Thyroid gland (tissue), 4 donors: ENCODE data around the gene MGAT5.

ENCODE experiments used
- POLR2A ChIP-seq, 2 donors: fragments of 450-650 bp; IDR thresholded peaks; one replicate each; pipeline ENCODE4 v1.6.1; 2017; ENCODE audit warnings: antibody characterized with exemption in 2 of 2, mild to moderate bottlenecking in 2 of 2, moderate library complexity in 1 of 2
- TF ChIP-seq, protein P1 (sequence below), 6 experiments: fragments of 200-600 bp in 3 of 6; fragments of 450-650 bp in 3 of 6; sonication (generic) in 3 of 6; IDR thresholded peaks; one replicate each; pipeline ENCODE4 v1.5.1; 2016 to 2019; ENCODE audit warnings: antibody characterized with exemption in 6 of 6, mild to moderate bottlenecking in 2 of 6, inconsistent platforms in 1 of 6, moderate library complexity in 1 of 6

DNA sequence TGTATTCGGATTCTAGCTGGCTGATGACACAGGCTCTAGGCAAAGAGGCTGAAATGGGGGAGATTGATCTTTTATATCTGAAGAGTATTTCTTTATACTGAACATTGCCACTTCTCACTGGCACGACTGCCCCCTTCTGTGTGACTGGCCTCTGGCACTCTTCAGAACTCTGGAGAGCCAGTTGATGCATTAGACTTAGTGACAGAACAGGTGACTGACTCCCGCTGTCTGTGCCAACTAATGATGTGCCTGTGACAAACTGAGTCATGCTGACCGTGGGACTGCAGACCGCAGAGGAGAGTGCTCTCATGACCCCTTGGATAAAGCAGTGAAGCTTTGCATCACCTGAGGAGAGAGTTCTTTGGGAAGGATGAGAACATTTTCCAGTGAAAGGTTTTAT, 14.4 kb downstream of the MGAT5 start:
- TF ChIP-seq, protein P1, sequence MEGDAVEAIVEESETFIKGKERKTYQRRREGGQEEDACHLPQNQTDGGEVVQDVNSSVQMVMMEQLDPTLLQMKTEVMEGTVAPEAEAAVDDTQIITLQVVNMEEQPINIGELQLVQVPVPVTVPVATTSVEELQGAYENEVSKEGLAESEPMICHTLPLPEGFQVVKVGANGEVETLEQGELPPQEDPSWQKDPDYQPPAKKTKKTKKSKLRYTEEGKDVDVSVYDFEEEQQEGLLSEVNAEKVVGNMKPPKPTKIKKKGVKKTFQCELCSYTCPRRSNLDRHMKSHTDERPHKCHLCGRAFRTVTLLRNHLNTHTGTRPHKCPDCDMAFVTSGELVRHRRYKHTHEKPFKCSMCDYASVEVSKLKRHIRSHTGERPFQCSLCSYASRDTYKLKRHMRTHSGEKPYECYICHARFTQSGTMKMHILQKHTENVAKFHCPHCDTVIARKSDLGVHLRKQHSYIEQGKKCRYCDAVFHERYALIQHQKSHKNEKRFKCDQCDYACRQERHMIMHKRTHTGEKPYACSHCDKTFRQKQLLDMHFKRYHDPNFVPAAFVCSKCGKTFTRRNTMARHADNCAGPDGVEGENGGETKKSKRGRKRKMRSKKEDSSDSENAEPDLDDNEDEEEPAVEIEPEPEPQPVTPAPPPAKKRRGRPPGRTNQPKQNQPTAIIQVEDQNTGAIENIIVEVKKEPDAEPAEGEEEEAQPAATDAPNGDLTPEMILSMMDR (IDR thresholded peaks at IDR 0.05), result peak in 1 of 6 experiments; percentile 10
- TF ChIP-seq POLR2A (IDR thresholded peaks at IDR 0.05), result no peak
